GM21737 (cell line): ENCODE measurements around the gene ADCY1.
"Not testable (repeated sequence)": the region's sequence is repeated elsewhere in the genome, so short reads cannot be mapped to it uniquely, and the experiment has no call there.

Experiments
- ATAC-seq: cut with Tn5 transposase; IDR thresholded peaks from one replicate; pipeline ENCODE4 v1.9.1; 2021; ENCODE audit warnings: mild to moderate bottlenecking, moderate library complexity; ENCODE audit not compliant: unreplicated experiment

ADCY1 gene

DNA sequence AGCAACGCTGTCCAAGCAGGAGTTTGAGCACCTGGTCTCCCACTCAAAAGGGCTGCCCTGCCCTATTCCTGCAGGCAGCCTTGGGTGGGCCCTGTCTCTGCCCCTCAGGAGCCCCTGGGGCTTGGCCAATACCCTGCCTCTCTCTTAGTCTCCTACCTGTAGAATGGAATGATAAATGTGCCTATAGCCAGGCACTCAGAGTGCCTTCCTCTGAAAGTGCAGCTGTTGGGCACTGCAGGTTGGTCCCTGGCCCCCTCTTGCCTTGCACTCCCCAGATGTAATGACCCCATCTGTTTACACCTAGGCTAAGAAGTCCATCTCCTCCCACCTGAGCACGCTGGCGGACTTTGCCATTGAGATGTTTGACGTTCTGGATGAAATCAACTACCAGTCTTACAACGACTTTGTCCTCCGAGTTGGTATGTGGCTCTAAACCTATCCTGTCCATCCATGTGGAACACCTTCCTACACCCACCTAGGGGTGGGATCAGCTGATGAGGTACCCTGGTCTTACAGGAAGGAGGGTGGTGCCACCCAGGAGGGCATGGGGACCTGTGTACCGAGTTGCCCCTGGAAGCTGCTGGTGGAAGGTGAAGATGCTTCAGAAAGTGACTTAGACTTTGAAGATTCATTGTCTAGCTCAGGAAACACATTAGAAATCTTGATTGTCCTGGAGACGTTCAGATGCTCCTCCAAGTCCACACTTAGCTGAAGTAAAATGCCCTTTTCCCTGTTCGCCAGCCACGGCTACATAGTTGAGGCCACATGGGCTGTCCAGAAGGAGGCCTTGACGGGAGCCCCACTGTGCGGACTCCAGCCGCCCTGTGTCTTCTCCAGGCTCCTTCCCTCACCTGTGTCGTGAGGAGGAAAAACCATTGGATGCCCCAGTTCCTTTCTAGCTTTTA is 134.1 kb downstream of the ADCY1 start:
- ATAC-seq = no peak

DNA sequence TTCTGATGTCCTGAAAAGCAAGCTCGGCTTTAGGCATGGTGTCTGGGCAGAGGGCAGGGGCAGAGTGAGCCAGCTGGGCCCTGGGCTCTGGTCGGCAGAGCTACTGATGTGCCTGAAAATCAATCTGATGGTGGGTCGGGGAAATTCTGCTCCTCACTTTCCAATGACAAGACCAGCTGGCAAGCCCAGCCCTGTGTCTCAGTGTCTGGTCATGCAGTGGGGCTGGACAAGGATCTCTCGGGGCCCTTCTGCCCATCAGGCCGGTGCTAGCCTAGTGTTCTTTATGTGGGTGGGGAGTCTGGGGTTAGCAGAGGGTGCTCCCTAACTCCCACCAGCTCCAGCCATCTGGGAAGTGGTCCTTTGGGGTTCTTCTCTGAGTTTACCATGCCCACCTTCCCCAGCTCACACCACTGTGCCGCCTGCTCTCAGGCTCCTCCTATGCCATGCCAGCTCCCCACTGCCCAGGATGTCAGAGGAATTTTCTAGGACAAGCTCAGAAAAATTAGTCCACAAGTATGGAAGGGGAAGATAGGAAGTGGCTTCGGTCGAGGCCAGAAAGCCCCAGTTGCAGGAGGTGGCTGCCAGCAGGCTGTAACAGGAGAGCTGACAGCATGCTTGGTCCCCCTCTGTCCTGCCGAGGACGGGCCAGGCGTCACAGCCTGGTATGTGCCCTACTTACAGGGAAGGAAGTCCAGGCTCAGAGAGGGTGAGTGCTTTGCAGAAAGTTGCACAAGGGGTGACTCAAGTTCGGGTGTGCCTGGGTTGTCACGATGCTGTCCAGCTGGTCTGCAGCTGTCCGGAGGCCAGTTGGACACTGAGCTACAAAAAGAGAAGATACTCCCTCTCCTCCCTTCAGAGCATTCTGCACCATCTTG is 135.2 kb downstream of the ADCY1 start:
- no peak for ATAC-seq

DNA sequence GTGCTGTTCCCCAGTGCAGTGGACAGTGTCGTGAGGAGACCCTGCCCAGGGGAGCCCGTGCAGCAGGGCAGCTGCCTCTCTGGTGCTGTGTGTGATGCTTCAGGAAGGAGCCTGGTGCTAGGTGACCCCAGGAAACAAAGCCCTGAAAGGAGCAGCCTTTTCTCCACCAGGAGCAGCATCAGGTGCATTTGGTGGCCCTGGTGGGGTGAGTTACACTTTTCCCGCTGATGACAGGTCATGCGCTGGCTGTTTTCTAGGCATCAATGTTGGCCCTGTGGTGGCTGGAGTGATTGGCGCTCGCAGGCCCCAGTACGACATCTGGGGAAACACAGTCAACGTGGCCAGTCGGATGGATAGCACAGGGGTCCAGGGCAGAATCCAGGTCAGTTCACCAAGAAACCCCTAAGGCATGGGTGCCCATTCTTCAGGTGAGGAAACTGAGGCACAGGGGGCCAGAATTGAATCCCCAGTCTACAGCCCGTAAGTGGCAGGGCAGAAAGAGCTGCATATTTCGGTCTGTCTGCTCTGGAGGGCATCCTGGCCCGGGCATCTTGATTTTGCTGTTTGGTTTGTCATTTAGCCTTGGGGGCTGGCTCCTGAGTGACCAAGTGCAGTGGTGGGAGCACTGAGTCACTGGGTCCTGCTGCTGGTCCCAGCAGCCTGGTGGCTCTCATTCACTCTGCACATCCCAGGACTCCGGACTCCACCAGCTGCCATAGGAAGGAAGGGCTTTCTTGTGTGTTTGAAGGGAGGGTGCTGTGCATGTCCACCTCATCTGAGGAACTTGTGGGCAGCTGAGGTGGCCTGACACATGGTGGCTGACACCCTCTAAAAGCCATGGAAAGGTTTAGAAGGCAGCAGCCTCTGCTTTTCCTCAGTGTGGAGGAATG is 136.3 kb downstream of the ADCY1 start:
- no peak for ATAC-seq

DNA sequence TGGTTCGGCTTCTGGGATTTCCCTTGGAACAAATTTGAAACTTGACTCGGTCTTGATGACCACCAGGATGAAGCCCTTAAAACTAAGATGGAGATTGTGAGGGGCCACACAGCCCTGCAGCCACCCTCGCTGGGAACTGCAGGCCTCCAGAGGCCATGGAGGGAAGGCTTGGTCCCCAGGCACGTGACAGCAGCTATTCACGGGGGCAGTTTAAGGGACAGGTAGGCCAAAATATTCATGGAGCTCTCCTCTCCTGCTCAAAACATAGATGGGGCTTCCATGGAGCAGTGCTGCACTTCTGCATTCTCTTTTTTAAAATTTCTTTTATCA is 137.0 kb downstream of the ADCY1 start:
- ATAC-seq = no peak

DNA sequence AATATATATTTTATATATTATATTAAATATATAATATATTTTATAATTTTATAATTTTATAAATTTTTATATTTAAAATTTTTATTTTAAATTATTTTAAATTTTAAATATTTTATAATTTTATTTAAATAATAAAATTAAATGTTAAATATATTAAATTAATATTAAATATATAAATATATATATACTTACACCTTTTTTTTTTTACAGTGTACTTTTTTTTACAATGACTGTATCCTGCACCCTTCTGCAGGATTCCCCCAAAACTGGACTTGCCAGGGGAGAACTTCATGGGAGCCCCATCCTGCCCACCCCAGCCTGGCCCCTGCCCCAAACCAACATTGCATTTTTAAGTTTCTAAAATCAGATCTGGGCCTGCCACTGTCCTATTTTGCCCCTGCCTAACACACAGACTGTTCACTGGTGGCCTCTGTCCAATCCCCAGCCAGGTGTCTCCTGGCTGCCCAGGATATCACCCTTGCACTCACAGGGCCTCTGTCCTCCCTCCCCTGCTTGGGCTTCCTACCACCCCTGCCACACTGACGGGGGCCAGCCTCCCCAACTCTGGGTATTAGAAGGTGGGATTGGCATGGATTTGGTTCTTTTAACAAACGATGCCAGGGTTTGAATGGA is 138.0 kb downstream of the ADCY1 start:
- ATAC-seq = no peak

DNA sequence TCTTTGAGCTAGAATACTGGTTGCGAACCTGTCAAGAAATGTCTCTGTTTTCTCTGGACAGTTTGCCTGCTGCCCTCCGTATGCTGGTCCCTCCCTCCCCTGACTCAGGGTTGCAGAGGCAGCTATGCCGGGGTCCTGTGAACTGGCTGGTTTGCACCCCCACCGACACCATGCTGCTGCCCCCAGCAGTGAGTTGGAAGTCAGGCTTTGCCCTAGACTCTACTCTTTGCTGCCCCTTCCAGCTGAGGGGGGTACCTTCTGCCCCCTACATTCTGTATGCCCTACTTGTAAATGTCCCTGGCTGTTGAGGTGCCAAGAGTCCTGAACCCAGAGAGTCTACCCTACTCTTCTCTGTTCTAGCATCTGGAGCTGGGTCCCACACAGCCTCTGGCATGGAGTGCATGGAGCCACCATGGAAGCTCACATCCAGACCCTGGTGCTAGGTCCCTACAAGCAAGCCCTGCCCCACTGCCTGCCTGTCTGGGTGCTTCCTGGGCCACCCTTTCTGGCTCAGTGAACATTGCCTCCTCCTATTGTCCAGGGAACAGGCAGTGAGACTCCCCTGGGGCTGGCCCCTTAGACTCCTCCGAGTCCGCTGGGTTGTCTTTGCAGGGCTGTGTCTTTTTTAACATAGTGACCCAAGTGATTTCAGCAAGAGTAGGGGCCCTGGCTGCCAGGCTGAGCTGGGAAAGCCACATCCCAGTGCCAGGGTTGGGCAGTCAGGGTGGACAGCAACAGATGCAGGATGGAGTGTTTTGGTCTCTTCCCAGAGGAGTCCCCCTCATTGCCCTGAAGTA is 138.9 kb downstream of the ADCY1 start:
- no peak for ATAC-seq

DNA sequence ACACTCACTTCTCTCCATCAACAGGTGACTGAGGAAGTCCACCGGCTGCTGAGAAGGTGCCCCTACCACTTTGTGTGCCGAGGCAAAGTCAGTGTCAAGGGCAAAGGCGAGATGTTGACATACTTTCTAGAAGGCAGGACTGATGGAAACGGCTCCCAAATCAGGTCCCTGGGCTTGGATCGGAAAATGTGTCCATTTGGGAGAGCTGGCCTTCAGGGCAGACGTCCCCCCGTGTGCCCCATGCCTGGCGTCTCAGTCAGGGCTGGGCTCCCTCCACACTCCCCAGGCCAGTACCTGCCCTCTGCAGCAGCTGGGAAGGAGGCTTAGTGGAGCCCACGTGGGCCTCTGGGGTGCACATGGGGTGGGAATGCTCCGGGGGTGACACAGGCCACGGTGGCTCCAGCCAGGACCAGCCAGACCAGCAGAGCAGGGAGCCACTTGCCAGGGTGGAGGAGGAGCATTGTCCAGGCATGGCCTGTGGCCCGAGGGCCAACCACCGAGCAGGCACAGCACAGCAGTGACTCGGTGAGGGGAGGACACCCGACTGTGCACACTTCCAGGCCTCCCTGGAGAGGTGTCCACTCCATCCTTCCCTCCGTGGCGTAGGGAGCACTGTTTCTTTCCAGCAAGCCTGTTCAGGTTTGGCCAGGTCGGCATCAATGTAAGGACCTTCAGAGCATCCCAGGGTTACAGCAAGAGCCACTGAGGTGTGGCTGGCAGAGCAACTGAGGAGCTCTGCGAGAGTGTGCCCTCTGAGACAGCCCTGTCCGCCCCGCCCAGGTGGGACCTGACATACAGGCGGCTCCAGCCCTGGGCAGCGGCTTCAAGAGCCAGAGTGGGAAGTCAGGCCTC is 139.7 kb downstream of the ADCY1 start:
- no peak for ATAC-seq

DNA sequence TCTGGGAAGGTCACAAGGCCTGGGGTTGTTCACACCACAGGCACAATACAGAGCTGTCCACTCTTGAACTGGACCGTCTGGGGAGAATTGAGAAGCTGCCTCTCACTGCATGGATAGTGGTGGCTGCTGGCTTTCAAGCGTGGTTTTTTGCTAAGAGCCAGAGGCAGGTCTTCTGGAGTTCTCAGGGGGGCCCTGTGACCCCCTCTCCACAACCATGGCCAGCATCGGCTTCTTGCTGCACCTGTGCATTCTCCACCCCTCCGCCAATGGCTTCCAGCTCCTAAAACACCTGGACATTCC is 140.3 kb downstream of the ADCY1 start:
- no peak for ATAC-seq

DNA sequence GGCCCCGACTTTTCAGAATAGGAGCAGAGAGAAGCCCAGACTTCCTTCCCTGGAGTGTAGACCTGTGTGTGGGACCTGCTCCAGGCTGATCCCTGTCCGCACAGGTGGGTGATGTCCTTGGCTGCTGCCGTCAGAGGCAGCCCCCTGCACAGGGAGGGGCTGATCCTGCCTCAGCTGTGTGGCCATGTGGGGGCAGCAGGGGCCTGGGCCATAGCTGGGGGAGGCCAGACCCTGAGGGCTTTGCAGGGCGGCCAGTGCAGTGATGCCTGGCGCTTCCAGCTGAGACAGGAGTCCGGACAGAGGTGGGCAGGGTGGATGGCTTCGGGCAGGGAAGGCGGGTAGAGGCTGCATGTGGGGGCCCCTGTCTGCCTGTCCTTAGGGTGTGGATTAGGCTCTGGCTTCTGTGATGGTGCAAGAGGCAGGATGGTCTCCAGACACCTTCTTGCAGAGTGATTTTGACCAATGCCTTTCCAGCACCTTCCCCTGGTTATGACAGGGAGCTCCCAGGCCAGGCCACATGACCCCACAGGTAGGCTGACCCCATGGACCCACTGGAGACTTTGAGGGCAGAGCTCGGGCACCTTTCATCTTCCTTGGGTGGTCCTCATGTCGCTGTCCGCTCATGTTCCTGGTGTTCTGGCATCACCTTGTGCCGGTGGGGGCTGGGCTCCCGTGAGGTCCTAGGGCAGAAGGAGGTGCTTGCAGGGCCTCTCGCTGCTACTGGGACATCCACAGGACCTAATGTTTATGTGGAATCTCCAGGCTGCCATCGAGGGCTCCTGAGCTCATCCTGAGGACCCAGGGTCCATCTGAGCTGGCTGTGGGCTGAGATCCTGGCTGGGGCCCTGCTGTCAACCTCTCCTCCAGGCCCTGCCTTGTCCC is 141.5 kb downstream of the ADCY1 start:
- ATAC-seq = no peak

DNA sequence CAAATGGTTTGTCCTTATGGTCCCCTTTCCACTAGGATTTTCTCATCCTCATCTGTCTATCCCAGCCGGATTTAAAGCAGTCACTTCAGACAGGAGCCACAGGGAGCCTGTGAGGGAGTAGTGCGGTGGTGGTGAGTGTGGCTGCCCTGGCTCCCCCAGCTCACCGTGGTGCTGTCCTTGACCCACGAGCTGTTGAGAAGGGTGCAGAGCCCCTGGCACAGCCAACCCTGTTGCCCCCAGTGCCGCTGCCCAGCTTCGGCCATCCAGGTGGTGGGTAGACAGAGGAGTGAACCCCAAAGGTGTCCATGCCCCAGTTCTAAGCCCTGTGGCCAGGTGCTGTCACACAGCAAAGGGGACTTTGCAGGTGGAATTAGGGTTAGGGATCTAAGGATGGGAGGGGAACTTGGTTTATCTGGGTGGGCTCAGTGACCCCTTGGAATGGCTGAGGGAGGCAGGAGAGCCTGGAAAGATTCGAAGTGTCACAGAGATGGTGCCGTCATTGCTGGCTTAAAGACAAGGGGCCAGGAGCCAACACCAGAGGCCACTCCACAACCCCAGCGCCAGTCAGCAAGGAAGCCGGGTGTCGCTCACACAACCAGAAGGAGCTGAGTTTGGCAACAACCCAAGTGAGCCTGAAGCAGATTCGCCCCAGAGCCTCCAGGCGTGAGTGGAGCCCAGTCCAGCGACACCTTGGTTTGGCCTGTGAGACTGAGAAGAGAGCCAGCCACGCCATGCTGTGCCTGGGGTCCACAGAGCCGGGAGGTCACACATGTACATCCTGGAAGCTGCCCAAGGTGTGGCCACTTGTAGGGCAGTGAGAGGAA is 142.4 kb downstream of the ADCY1 start:
- no peak for ATAC-seq

DNA sequence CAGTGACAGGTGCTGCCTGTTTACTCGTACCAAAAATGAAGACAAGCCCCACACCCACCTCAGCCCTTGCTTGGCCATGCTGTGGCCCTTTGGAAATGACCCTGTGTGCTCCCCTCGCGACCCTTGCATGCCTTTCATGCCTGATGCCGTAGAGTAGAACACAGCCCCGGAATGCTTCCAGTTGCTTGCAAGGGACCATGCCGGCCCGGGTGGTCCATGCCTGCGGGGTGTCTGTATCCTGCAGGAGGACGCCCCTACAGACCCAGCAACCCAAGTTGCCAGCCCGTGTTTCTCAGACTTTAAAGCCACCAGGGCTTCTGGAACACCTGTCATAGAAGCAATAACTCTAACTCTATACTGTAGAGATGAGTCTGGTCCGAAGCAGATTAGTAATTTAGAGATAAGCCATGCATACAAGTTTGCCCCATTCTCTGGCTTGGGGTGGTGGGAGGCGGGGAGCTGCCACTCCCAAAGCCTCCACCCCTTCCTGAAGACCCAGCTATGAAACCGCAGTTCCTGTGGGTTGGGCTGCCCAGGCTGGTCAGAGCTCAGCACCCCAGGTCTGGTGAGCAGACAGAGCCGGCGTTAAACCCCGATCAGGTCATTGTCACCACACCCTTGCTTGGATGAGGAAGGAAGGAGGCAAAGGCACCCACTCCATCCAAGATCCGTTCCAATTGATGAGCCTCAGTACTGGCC is 143.5 kb downstream of the ADCY1 start:
- ATAC-seq = no peak

DNA sequence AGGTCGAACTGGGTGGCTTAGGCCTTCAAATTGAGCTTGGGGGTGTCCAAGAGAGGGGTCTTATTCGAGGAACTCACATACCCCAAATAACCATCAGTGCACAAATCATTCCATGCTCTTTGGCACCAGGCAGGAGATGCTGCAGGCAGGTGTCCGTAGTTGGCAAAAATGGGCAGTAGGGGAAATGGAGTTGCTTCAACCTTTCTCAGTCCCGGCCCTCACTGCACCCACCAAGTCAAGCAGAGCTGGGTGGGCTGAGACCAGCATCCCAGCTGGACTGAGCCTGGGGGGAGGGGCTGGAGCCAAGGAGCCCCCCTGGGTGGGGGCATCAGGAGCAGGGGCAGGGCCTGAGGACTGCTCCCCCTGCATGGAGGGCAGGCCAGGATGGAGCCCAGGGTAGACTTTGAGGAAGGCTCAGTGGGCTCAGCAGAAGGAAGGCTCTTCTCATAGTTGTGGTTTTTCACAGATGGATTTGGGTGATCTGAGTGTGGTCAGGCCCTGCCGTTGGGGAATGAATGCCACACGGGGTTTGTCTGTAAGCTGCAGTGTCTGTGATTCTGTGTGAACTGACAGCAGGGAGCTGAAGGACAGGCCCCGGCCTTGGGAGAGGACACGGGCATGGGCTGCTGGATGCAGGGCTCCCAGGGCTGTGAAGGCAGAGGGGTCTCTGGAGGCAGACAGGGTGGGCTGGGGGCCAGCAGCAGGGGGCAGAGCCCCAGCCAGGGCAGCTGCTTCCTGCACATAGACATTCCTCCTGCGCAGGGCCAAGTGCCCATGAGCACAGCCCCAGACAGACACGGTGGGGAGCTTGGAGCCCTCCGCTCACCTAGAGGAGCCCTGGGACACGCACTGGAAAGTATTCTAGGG is 144.5 kb downstream of the ADCY1 start:
- ATAC-seq = no peak

DNA sequence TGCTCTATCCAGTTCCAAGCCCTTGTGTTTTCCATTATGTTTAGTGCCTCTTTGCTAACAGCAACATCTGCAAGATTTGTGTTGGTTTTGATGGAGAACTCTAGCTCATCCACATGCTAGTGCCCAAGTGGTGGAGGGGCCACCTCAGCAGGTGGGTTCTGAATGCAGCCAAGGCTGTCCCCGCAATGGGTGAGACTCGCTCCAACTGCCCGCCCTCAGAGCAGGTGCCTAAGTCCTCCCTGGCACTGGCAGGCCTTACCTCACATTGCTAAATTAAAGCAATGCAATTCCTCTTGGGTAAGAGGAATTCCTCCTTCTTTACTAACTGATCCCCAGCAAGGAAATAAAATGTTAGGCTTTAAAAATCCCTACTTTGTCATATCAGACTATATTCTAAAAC is 146.8 kb downstream of the ADCY1 start:
- no peak for ATAC-seq

DNA sequence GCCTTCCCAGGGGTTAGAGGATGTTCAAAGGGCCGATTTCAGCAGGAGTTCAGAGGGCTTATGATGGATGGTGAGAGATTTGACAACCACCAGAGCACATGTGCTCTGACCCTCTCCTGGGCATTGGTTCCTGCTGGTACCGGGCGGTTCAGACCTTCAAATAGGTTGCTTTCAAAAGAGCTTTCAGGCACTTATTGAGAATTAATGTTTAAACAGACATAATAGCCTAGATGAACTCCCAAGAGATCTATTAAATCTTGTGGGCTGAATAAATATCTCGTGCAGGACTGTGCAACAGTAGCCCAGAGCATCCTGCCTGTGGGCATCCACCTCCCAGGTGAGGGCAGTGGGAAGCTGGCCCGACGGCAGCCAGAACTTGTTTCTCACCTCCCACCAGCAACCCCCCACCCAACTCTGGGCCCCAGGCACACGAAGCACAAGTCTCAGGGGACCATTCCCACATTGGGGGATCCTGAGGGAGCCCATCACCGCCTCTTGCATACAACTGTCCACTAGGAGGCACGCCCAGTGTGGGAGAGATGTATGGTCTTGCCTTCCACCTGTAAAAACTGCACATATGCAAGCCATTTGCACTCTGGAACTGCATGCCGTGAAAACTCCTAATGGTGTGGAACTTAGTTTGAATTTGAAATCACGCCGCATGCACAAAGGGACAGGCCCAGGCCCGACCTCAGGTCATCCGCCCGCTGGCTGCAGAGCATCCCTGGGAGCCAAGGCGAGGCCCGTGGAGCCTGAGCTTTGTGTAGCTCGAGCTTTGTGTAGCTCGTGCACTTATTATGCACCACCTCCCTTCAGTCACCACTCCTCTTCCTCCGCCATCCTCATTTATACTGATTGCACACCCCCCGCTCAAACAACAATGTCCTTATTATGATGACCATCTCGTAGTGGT is 147.8 kb downstream of the ADCY1 start:
- ATAC-seq = no peak

DNA sequence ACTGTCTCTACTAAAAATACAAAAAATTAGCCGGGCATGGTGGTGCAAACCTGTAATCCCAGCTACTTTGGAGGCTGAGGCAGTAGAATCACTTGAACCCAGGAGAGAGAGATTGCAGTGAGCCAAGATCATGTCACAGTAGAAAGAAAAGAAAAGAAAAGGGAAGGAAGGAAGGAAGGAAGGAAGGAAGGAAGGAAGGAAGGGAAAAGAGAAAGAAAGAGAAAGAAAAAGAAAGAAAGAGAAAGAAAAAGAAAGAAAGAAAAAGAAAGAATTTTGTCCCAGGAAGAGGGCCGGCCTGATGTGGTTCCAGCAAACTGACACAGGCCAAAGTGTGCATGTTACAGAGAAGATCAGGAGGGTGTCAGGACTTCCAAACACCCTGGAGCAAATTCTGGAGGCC is 151.1 kb downstream of the ADCY1 start:
- not testable (repeated sequence) for ATAC-seq
